ENCODE results near the gene CTSW.

DNA sequence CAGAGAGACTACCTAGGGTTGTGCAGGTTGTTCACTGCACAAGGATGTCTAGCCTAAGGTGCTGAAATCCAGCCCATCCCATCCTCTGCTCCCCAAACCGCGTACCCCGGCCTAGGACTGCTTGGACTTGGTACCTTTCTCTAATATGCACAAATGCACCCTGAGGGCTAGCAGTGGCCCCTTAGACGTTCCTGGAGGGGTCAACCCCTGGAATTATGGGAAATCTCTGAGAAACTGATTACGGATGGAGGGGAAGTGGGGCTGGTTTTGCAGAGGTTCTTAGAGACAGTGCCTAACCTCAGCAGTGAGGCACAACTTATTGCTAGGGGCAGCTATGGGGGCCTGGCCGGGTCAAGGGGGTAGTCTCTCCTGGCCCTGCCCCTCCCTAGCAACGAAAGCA lies 36.8 kb downstream of the CTSW start:
- TF ChIP-seq, protein P1, sequence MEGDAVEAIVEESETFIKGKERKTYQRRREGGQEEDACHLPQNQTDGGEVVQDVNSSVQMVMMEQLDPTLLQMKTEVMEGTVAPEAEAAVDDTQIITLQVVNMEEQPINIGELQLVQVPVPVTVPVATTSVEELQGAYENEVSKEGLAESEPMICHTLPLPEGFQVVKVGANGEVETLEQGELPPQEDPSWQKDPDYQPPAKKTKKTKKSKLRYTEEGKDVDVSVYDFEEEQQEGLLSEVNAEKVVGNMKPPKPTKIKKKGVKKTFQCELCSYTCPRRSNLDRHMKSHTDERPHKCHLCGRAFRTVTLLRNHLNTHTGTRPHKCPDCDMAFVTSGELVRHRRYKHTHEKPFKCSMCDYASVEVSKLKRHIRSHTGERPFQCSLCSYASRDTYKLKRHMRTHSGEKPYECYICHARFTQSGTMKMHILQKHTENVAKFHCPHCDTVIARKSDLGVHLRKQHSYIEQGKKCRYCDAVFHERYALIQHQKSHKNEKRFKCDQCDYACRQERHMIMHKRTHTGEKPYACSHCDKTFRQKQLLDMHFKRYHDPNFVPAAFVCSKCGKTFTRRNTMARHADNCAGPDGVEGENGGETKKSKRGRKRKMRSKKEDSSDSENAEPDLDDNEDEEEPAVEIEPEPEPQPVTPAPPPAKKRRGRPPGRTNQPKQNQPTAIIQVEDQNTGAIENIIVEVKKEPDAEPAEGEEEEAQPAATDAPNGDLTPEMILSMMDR (IDR thresholded peaks at IDR 0.05 in 8 of 11, conservative IDR thresholded peaks at IDR 0.05 in 3 of 11) = no peak
- no peak for TF ChIP-seq POLR2AphosphoS5 (IDR thresholded peaks at IDR 0.05)

Data from spleen (tissue), 7 donors.